Epithelial cell of esophagus (primary cell): ENCODE results near the gene PAQR3.
"Not testable (repeated sequence)": the region's sequence is repeated elsewhere in the genome, so short reads cannot be mapped to it uniquely, and the experiment has no call there.

Source experiments
- DNase-seq: peaks from one replicate; pipeline ENCODE4 v3.0.0; 2010; ENCODE audit warnings: low read depth
- H3K4me3 ChIP-seq: 2 replicates; pipeline ENCODE4 v1.5.1; 2011; ENCODE audit warnings: mild to moderate bottlenecking, low read length, control low read depth
- CTCF ChIP-seq: IDR thresholded peaks from 2 replicates; pipeline ENCODE4 v1.5.1; 2011; ENCODE audit warnings: low read depth, mild to moderate bottlenecking, low read length, control low read depth, inconsistent platforms; ENCODE audit not compliant: insufficient read depth; ENCODE audit errors: missing control alignments

Gene PAQR3

GRCh38 chr4:78930016-78930629, 9.1 kb downstream of the PAQR3 start:
- no peak for TF ChIP-seq CTCF

GRCh38 chr4:78928835-78929234, 10.4 kb downstream of the PAQR3 start:
- DNase-seq = no peak
- TF ChIP-seq CTCF = no peak
- H3K4me3 ChIP-seq = no peak overlapping the region

More at GRCh38 chr4:78930016-78930629, 9.1 kb downstream of the PAQR3 start:
- no peak for DNase-seq
- H3K4me3 ChIP-seq = no peak overlapping the region

DNA sequence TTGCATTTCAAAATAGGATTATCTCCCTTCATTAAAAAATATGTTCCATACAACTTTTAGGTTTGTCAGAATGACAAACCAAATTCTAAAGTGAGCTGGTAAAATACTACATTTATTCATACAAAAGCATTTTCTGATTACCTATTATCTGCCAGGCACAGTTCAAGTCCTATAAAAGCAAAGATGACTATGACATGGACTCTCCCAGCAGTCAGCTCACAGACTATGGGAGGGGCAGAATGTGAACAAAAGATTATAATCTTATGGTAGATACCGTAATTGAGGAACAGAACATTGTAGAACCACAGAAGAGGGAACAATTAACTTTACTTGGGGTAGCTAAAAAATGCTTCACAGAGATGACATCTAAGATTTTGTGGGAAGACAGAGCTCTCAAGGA, 12.4 kb downstream of the PAQR3 start:
- DNase-seq = no peak
- H3K4me3 ChIP-seq = no peak overlapping the region
- no peak for TF ChIP-seq CTCF

- no peak for DNase-seq
- TF ChIP-seq CTCF = no peak
- H3K4me3 ChIP-seq = no peak overlapping the region
Observed at GRCh38 chr4:78923464-78924312, 15.6 kb downstream of the PAQR3 start.

- peak; percentile 27 for DNase-seq
- H3K4me3 ChIP-seq = no peak overlapping the region
- no peak for TF ChIP-seq CTCF
Observed at GRCh38 chr4:78922207-78922606, 17.0 kb downstream of the PAQR3 start.

DNA sequence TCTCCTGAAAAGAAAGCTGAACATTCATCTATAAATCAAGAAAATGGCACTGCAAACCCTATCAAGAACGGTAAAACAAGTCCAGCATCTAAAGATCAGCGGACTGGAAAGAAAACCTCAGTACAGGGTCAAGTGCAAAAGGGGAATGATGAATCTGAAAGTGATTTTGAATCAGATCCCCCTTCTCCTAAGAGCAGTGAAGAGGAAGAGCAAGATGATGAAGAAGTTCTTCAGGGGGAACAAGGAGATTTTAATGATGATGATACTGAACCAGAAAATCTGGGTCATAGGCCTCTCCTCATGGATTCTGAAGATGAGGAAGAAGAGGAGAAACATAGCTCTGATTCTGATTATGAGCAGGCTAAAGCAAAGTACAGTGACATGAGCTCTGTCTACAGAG, 28.6 kb downstream of the PAQR3 start:
- no peak for DNase-seq
- no peak for TF ChIP-seq CTCF
- no peak overlapping the region for H3K4me3 ChIP-seq

GRCh38 chr4:78908974-78909373, 30.3 kb downstream of the PAQR3 start:
- DNase-seq, H3K4me3 ChIP-seq: not testable (repeated sequence)
